CD14-positive monocyte (primary cell): ENCODE measurements around the gene SHLD1. TPM values are rescaled to one million over a fixed set of nuclear protein-coding genes. Genes with fewer than 3 reads are reported as not detected.

Experiments
- DNase-seq, 3 donors: peaks; one replicate each; pipeline ENCODE4 v3.0.0-alpha.2; 2011 to 2022
- H2AFZ ChIP-seq: 2 replicates; pipeline ENCODE4 v1.6.0; 2012; ENCODE audit warnings: mild to moderate bottlenecking, low read depth, low read length, inconsistent platforms; ENCODE audit not compliant: insufficient read depth, poor library complexity, severe bottlenecking
- H3K27ac ChIP-seq, 2 donors: 1 replicate in 1 of 2; 2 replicates in 1 of 2; pipeline ENCODE4 v1.5.1; 2012 to 2013; ENCODE audit warnings: low read length in 2 of 2, control low read depth in 1 of 2, inconsistent platforms in 1 of 2, low read depth in 1 of 2, mild to moderate bottlenecking in 1 of 2
- H3K27me3 ChIP-seq, 2 donors: one replicate each; pipeline versions ENCODE4 v1.6.0 to v1.6.1; 2011 to 2013; ENCODE audit warnings: low read length in 2 of 2; ENCODE audit not compliant: control insufficient read depth in 2 of 2, insufficient read depth in 2 of 2
- H3K36me3 ChIP-seq, 2 donors: replicated peaks in 1 of 2; 1 replicate in 1 of 2; 2 replicates in 1 of 2; pipeline versions ENCODE4 v1.5.1 to v1.6.1; 2012 to 2013; ENCODE audit warnings: low read length in 2 of 2, control low read depth in 1 of 2, inconsistent platforms in 1 of 2, mild to moderate bottlenecking in 1 of 2; ENCODE audit not compliant: insufficient read depth in 2 of 2, control insufficient read depth in 1 of 2
- H3K4me1 ChIP-seq, 2 donors: 1 replicate in 1 of 2; 2 replicates in 1 of 2; pipeline versions ENCODE4 v1.5.1 to v1.6.1; 2012 to 2013; ENCODE audit warnings: low read length in 2 of 2, control low read depth in 1 of 2, inconsistent platforms in 1 of 2, mild to moderate bottlenecking in 1 of 2, moderate library complexity in 1 of 2; ENCODE audit not compliant: insufficient read depth in 2 of 2, control insufficient read depth in 1 of 2
- H3K4me2 ChIP-seq: replicated peaks from 2 replicates; pipeline ENCODE3; 2012; ENCODE audit warnings: low read length, moderate library complexity, mild to moderate bottlenecking; ENCODE audit not compliant: poor library complexity, severe bottlenecking; ENCODE audit errors: extremely low read depth
- H3K4me3 ChIP-seq, 3 experiments: fragments of 200-600 bp in 1 of 3; sonication (generic) in 1 of 3; replicated peaks in 1 of 3; 1 replicate in 2 of 3; 2 replicates in 1 of 3; pipeline ENCODE4 v1.5.1; 2011 to 2013; ENCODE audit warnings: low read length in 3 of 3, mild to moderate bottlenecking in 3 of 3, control low read depth in 2 of 3, low read depth in 2 of 3, inconsistent platforms in 1 of 3, moderate library complexity in 1 of 3
- H3K79me2 ChIP-seq: 2 replicates; pipeline ENCODE4 v1.6.0; 2012; ENCODE audit warnings: mild to moderate bottlenecking, control low read depth, inconsistent platforms, low read length, moderate library complexity; ENCODE audit not compliant: insufficient read depth
- H3K9ac ChIP-seq: 2 replicates; pipeline ENCODE4 v1.6.0; 2017; ENCODE audit warnings: low read length, mild to moderate bottlenecking; ENCODE audit not compliant: insufficient read depth, poor library complexity, severe bottlenecking
- H3K9me3 ChIP-seq, 2 donors: replicated peaks in 1 of 2; 1 replicate in 1 of 2; 2 replicates in 1 of 2; pipeline versions ENCODE4 v1.5.1 to v1.6.1; 2012 to 2013; ENCODE audit warnings: low read length in 2 of 2, control low read depth in 1 of 2; ENCODE audit not compliant: control insufficient read depth in 1 of 2, insufficient read depth in 1 of 2
- H4K20me1 ChIP-seq: 2 replicates; pipeline ENCODE4 v1.6.0; 2012; ENCODE audit warnings: mild to moderate bottlenecking, low read length, control low read depth, moderate library complexity; ENCODE audit not compliant: insufficient read depth
- H3K27ac Mint-ChIP-seq, 7 donors: one replicate each; pipeline ENCODE4 v1.8.0; 2020; ENCODE audit warnings: mild to moderate bottlenecking in 7 of 7, mixed read lengths in 7 of 7, moderate library complexity in 6 of 7, inconsistent platforms in 2 of 7
- H3K27me3 Mint-ChIP-seq, 3 donors: one replicate each; pipeline ENCODE4 v1.8.0; 2021 to 2022; ENCODE audit warnings: low read depth in 3 of 3, mild to moderate bottlenecking in 3 of 3, mixed read lengths in 3 of 3, moderate library complexity in 3 of 3, inconsistent platforms in 1 of 3
- H3K36me3 Mint-ChIP-seq, 2 donors: one replicate each; pipeline ENCODE4 v1.8.0; 2020; ENCODE audit warnings: mixed read lengths in 2 of 2, inconsistent platforms in 1 of 2, mild to moderate bottlenecking in 1 of 2
- H3K4me1 Mint-ChIP-seq: one replicate; pipeline ENCODE4 v1.8.0; 2020; ENCODE audit warnings: mild to moderate bottlenecking, mixed read lengths
- H3K4me3 Mint-ChIP-seq, 2 donors: one replicate each; pipeline ENCODE4 v1.8.0; 2020; ENCODE audit warnings: mild to moderate bottlenecking in 2 of 2, mixed read lengths in 2 of 2, moderate library complexity in 1 of 2
- H3K9me3 Mint-ChIP-seq, 7 donors: one replicate each; pipeline ENCODE4 v1.8.0; 2020 to 2022; ENCODE audit warnings: mixed read lengths in 7 of 7, mild to moderate bottlenecking in 6 of 7, moderate library complexity in 6 of 7, inconsistent platforms in 2 of 7
- CTCF ChIP-seq: fragments of 200-600 bp; IDR thresholded peaks from one replicate; pipeline ENCODE4 v1.8.0; 2022; ENCODE audit warnings: antibody characterized with exemption, mild to moderate bottlenecking
- WGBS: methylation state at CpG from one replicate; pipeline ENCODE4 v1.1.5; 2013; ENCODE audit warnings: missing lambda C conversion rate; ENCODE audit not compliant: insufficient coverage; 5-methylcytosine and 5-hydroxymethylcytosine counted together
- intact Hi-C, 2 donors: fragments of 100-400 bp; cut with micrococcal nuclease; formaldehyde crosslinking; loops; one replicate each; pipeline versions ENCODE4 v1.15.0 to v1.15.1; 2023
- polyA plus RNA-seq, 3 donors: library from polyadenylated mRNA; depleted of rRNA in 1 of 3; unstranded in 2 of 3; stranded (reverse) in 1 of 3; fragments of 300-500 nt in 2 of 3; fragments of >200 nt in 1 of 3; fragmentation: Illumina TruSeq in 2 of 3; gene quantifications; 1 replicate in 2 of 3; 2 replicates in 1 of 3; pipeline ENCODE4 v1.2.3, GENCODE V29; 2012 to 2021

The SHLD1 gene
- polyA plus RNA-seq, 3 donors: 8.3 to 12.7 (median 11.5) TPM

- no peak overlapping the region for H3K4me3 Mint-ChIP-seq
- no peaks in the 10 kb centered on the region for H3K27me3 Mint-ChIP-seq
- WGBS: 73% methylated on average over 3 of the region's 11 CpGs
- no peak overlapping the region for H3K9ac ChIP-seq
- no peak overlapping the region for H3K27ac Mint-ChIP-seq
- H3K4me2 ChIP-seq: no peak overlapping the region
- H3K36me3 Mint-ChIP-seq: peaks cover 48 to 73% of the 10 kb centered on the region in 2 donors
- H3K4me1 Mint-ChIP-seq: no peaks in the 10 kb centered on the region
- no peaks in the 10 kb centered on the region for H4K20me1 ChIP-seq
- no peaks in the 10 kb centered on the region for H3K9me3 Mint-ChIP-seq
- intact Hi-C loops: loop anchor here (10.0 kb wide), 1 partner anchor 293 kb away; no protein-coding TSS in a partner anchor
- no peaks in the 10 kb centered on the region for H3K9me3 ChIP-seq
- H3K27me3 ChIP-seq: no peaks in the 10 kb centered on the region
- peaks cover 22 to 65% of the 10 kb centered on the region in 2 donors for H3K36me3 ChIP-seq
- no peak overlapping the region for H2AFZ ChIP-seq
- H3K4me3 ChIP-seq: no peak overlapping the region
- no peaks in the 10 kb centered on the region for H3K79me2 ChIP-seq
- no peak for TF ChIP-seq CTCF
- no peak overlapping the region for H3K27ac ChIP-seq
- no peaks in the 10 kb centered on the region for H3K4me1 ChIP-seq
- no peak for DNase-seq
These were observed 31.9 kb downstream of the SHLD1 start for GRCh38 chr20:5781798-5782750.

GRCh38 chr20:5784735-5785134 lies 34.5 kb downstream of the SHLD1 start:
- Histone ChIP-seq H3K36me3 (peaks cover 21 to 55% of the 10 kb centered on the region in 2 donors), H3K4me2 (no peak overlapping the region), H3K9me3 (no peaks in the 10 kb centered on the region), H3K79me2 (no peaks in the 10 kb centered on the region), H3K27ac (no peak overlapping the region), H3K27me3 (no peaks in the 10 kb centered on the region), H4K20me1 (no peaks in the 10 kb centered on the region), H3K4me1 (no peaks in the 10 kb centered on the region), H2AFZ (no peak overlapping the region), H3K9ac (no peak overlapping the region), H3K4me3 (no peak overlapping the region)
- no peaks in the 10 kb centered on the region for H3K4me1 Mint-ChIP-seq
- no peak for TF ChIP-seq CTCF
- 100% methylated on average over 3 of the region's 8 CpGs for WGBS
- H3K4me3 Mint-ChIP-seq: no peak overlapping the region
- H3K27me3 Mint-ChIP-seq: no peaks in the 10 kb centered on the region
- H3K27ac Mint-ChIP-seq: no peak overlapping the region
- intact Hi-C loops: loop anchor here (5.0 to 10.0 kb wide), 3 partner anchors 192 to 290 kb away; no protein-coding TSS in a partner anchor
- H3K9me3 Mint-ChIP-seq: no peaks in the 10 kb centered on the region
- no peak for DNase-seq
- H3K36me3 Mint-ChIP-seq: peaks cover 39 to 55% of the 10 kb centered on the region in 2 donors
